Measurements from ENCODE around the gene ACIN1.
"Not testable (repeated sequence)": the region's sequence is repeated elsewhere in the genome, so short reads cannot be mapped to it uniquely, and the experiment has no call there.

The ACIN1 gene

GRCh38 chr14:23021434-23021833 is 73.5 kb downstream of the ACIN1 start:
- no peak for DNase-seq (ENCODE audit: low spot score)
- no peak for FAIRE-seq

- DNase-seq (ENCODE audit: low spot score) (no peak), FAIRE-seq (no peak)
These were observed 74.5 kb downstream of the ACIN1 start for GRCh38 chr14:23020143-23021128.

GRCh38 chr14:23018107-23018506 is 76.8 kb downstream of the ACIN1 start:
- FAIRE-seq = no peak

GRCh38 chr14:23017091-23017490 is 77.8 kb downstream of the ACIN1 start:
- FAIRE-seq = no peak

More at GRCh38 chr14:23018107-23018506, 76.8 kb downstream of the ACIN1 start:
- DNase-seq (ENCODE audit: low spot score) = no peak

GRCh38 chr14:23015618-23016017 is 79.3 kb downstream of the ACIN1 start:
- FAIRE-seq = no peak

More at GRCh38 chr14:23017091-23017490, 77.8 kb downstream of the ACIN1 start:
- DNase-seq (ENCODE audit: low spot score) = no peak

GRCh38 chr14:23013749-23014054 is 81.2 kb downstream of the ACIN1 start:
- not testable (repeated sequence) for FAIRE-seq; DNase-seq (ENCODE audit: low spot score)

More at GRCh38 chr14:23015618-23016017, 79.3 kb downstream of the ACIN1 start:
- DNase-seq (ENCODE audit: low spot score) = no peak

- DNase-seq (ENCODE audit: low spot score) = no peak
These were observed 81.7 kb downstream of the ACIN1 start for GRCh38 chr14:23013054-23013748.

GRCh38 chr14:23009939-23010726 is 84.8 kb downstream of the ACIN1 start, which contains the start of gene C14orf93:
Gene C14orf93 (minus strand): TSS chr14:23010143. CDS start chr14:22999023, 11,120 bp downstream.
- FAIRE-seq = no peak
- DNase-seq (ENCODE audit: low spot score) = peak; percentile 4

More at GRCh38 chr14:23013054-23013748, 81.7 kb downstream of the ACIN1 start:
- FAIRE-seq = no peak

- FAIRE-seq (no peak), DNase-seq (ENCODE audit: low spot score) (no peak)
These were observed 85.4 kb downstream of the ACIN1 start for GRCh38 chr14:23009483-23009938.

- FAIRE-seq = no peak
- DNase-seq (ENCODE audit: low spot score) = no peak
These were observed 86.1 kb downstream of the ACIN1 start for GRCh38 chr14:23008831-23009230.

Data from RCC 7860 (cell line).